HG03378 (cell line): ENCODE results near the gene APBB2.
A peak's percentile ranks its signal among the peaks of the same experiment; 100 is the strongest.

ENCODE experiments used
- ATAC-seq: cut with Tn5 transposase; IDR thresholded peaks from one replicate; pipeline ENCODE4 v1.9.1; 2021; ENCODE audit warnings: mild to moderate bottlenecking, moderate library complexity; ENCODE audit not compliant: unreplicated experiment

Gene APBB2

DNA sequence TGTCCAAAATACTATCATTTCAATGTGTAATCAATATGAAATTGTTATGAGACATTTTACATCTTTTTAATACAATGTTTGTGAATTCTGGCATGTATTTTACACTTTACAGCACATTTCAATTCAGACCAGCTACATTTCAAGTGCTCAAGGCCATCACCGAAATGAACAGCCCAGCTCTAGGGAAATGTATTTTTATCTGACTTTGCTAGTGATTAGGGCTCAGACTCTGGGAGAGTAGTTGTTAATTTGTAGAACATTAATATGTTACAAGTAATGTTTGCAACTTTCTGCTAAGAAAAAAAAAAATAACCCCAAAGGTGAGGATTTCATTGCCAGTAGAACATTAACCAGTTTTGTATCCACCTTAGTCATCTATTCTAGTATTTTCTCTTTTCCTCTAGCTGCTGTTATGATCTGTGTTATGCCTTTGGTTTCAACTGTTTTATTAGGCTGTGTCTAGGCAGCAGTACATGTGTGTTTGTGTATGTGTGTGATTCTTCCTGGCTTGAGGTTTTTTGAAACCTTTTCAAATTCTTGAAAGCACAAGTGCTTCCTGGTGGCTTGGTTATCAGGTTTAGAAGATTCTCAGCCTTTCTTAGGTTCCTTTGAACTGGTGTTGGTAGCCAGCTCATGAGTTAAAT lies 338.7 kb downstream of the APBB2 start:
- ATAC-seq: peak; percentile 60

- ATAC-seq: no peak
Observed at GRCh38 chr4:40874901-40875300, 339.4 kb downstream of the APBB2 start.

DNA sequence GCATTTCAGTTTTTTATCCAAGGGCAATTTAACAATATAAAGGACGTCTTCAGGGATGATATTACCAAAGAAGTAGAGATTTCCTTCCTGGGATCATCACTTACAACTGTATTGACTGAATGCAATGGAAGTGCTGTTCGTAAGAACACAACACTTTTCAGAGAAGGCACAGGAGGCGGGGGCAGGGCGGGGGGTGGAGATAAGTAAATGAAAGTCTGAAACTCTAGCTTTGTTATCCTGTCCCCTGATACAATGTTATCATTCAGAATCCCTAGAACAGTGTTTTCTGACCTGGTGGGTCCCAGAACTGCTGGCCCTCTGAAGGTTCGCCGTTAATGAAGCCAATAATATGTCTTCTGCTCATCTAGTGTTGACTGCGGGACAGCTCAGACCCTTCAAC lies 340.0 kb downstream of the APBB2 start:
- ATAC-seq: no peak

- ATAC-seq: no peak
Observed at GRCh38 chr4:40871695-40872250, 342.6 kb downstream of the APBB2 start.

GRCh38 chr4:40870150-40870549 lies 344.2 kb downstream of the APBB2 start:
- no peak for ATAC-seq

- no peak for ATAC-seq
Observed at GRCh38 chr4:40865696-40866095, 348.6 kb downstream of the APBB2 start.

GRCh38 chr4:40864531-40864930 lies 349.8 kb downstream of the APBB2 start:
- no peak for ATAC-seq

DNA sequence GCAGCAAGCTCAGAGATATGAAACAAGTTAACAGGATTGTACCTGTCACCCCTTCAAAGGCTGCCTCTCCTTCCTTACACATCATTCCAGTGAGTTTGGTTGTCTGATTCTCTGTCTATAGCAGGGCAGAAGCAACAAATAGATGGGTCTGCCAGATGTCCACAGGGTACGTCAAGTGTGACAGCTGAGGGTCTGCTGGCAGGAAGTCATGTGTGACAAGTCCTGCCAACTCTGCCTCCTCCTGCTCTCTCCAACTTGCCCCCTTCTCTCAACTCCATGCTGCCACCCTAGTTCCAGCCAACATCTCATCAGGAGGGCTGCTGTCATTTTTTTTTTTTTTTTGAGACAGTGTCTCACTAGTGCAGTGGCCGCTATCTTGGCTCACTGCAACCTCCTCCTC lies 355.4 kb downstream of the APBB2 start:
- no peak for ATAC-seq

- ATAC-seq: no peak
Observed at GRCh38 chr4:40857956-40858355, 356.4 kb downstream of the APBB2 start.

- no peak for ATAC-seq
Observed at GRCh38 chr4:40856840-40857362, 357.4 kb downstream of the APBB2 start.

DNA sequence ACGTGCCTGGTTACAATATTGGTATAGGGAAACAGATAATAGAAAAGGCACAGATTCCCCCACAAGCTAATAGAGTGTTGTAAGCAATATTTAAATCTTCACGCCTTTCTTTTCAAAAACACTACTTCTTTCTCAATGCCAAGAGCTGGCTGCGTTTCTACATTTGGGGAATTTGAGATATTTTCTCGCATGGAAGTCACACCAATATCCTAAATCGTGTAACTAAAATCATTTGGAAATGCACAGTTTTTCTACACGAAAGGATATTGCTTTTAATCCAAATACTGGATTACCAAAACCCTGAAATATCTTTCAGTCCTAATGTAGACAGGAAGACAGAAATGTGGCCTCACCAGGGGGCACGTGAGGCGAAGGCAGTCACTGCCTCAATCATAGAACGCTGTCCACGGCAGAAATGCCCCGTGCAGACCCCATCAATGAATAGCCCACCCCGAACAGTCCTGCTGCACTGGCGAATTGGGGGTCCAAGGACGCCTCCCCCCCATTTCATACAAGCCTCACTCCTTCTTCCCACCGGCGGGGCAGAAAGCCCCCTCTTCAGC lies 358.0 kb downstream of the APBB2 start:
- no peak for ATAC-seq

- no peak for ATAC-seq
Observed at GRCh38 chr4:40850496-40850895, 363.8 kb downstream of the APBB2 start.

GRCh38 chr4:40848940-40849339 lies 365.4 kb downstream of the APBB2 start:
- ATAC-seq: no peak

GRCh38 chr4:40848251-40848650 lies 366.1 kb downstream of the APBB2 start:
- no peak for ATAC-seq

GRCh38 chr4:40846532-40846931 lies 367.8 kb downstream of the APBB2 start:
- no peak for ATAC-seq

GRCh38 chr4:40845154-40845835 lies 369.0 kb downstream of the APBB2 start:
- no peak for ATAC-seq

DNA sequence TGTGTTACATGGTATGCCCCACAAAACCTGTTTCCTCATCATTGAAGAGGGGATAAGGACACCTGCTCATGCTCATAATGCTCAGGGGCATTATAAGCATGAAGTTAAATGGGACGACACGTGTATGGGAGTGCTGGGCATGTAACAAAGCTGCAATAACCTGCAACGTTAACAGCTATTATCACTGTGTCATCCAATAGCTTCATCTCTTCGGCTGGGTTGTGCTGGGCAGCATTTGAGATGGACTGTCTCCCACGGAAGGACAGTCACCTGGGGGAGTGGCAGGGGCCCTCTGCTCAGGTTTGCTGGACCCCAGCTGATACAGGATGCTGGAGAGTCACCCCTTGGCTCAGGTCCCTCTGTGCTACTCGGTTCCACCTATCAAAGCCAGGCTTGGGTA lies 370.1 kb downstream of the APBB2 start:
- ATAC-seq: no peak

- no peak for ATAC-seq
Observed at GRCh38 chr4:40843696-40844095, 370.6 kb downstream of the APBB2 start.

DNA sequence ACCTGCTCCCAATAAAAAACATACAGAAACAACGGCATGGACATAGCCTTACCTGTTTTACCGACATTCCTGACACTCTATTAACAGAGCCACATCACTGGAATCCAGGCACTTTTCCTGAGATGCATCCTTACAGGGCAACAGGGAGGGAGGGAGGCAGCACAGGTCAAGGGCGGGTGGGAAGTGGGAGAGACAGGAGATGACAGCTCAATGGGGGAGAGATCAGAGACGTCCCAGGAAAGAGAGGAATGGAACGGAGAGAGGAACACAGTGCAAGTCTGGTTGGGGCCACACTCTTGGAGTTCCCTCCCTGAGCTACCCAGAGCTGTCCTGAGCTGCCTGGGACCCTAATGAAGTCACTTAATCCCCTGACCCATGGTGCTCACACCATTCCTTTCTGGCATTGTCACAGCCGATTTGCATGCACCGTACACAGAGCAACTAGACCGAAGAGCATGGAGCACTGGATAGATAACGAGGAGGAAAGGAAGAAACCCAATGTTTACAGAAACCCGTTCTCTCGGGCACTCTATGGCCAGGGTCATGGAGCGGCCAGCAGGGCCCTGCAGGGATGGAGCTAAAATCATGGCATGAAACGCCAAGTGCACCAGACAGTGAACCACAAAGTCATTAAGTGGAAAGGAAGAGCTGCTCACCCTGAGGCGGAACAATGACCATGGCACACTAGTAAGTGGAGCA lies 371.5 kb downstream of the APBB2 start:
- no peak for ATAC-seq

GRCh38 chr4:40842318-40842717 lies 372.0 kb downstream of the APBB2 start:
- ATAC-seq: no peak

- ATAC-seq: peak; percentile 67
Observed at GRCh38 chr4:40840985-40841571, 373.3 kb downstream of the APBB2 start.
